Mesenteric fat pad (tissue), 1 donor: ENCODE results near the gene UGT1A3. TPM values are rescaled to one million over a fixed set of nuclear protein-coding genes. Genes with fewer than 3 reads are reported as not detected.

Experiments
- DNase-seq: peaks from one replicate; pipeline ENCODE4 v3.0.0-alpha.2; 2020; ENCODE audit warnings: low spot score
- total RNA-seq: library from RNA; stranded (reverse); fragmentation: NEBNext Ultra II Directional; extraction: Animal tissue kit (Norgen Biotek cat#: 25700); gene quantifications from one replicate; pipeline ENCODE4 v1.2.1, GENCODE V29; 2021
- donor health status: DM: yes; HTN: yes; CAD: no.

UGT1A3 gene
- total RNA-seq, 1 donor from 2014 or later = not detected

DNA sequence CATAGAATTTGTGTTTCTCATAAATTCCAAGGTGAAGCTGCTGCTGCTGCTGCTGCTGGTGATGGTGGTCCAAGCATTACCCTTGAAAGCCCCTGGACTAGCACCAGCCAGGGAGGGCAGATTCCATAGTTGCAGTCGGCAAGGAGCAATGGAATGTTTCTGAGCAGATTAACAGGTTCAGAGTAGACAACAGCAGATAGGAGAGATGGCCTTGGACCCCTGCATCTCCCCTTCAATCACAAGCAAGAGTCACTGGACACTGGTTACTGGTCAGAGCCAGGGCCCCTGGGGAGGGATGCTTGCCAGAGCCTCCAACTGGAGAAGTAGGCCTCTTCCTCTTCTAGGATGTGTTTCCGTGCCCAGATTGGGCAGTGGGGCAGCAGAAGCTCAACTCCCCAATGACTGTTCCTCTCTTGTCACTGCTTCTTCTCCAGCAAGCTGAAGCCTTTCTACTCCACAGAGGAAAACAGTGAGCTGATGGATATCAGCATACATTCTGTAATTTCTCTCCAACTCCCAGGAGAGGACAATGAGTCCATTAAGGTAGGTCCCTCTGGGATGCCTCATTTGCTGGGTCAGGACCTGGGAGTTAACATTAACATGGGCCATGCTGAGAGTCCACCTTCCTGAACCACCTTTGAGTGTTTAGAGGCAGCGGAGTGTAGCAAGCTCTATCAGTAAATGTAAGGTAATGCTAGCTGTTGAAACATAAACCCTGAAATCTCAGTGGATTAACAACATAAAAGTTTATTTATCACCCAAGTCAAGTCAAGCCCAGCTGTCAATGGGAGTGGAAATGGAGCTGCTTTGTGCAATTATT lies 84.6 kb downstream of the UGT1A3 start:
- DNase-seq = peak; percentile 28

DNA sequence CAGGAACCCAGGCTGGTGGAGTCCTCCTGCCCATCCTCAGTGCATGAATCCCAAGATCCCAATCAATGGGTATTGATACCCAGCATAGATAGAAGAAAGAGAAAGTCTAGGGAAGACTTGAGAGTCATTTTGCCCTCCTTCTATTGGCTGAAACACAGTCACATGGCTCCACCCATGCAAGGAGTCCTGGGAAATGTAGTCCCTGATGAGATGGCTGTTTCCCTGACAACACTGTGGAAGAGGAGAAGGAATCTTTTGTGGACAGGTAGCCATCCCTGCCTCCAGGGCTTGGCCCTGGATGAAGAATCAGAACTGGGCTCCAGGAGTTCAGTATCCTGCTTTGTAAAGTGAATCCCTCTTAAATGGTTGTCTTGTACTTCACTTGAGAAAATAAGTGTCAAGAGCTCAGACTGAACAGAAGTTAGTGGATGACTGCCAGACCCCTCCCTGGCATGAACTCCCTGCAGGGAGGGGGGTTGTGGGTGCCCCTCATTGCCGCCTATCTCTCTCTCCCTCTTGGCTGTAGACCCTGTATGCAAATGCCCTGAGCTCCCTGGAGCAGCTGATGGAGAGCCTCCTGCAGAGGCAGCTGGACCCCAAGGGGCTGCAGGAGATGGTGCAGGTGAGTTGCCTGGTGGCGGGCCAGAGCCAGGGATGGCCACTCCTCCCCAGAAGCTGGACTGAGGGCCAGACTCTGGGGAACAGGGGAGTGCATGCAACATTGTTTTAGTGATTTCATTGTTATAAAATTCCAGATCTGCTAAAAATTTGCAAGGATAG lies 85.4 kb downstream of the UGT1A3 start:
- DNase-seq = peak; percentile 76

DNA sequence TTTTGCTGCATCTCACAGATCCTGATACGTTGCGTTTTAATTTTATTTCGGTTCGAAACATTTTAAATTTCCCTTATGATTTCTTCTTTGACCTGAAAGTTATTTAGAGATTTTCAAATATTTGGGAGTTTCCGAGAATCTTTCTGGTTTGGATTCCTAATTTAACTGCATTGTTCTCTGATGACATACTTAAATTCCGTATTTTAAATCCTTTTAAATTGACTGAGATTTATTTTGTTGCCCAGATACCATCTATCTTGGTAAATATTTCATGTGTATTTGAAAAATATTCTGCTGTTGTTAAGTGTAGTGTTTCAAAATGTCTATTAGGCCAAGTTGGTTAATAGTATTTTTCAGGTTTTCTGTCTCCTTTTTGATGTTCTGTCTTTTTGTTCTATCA lies 87.0 kb downstream of the UGT1A3 start:
- DNase-seq = no peak

DNA sequence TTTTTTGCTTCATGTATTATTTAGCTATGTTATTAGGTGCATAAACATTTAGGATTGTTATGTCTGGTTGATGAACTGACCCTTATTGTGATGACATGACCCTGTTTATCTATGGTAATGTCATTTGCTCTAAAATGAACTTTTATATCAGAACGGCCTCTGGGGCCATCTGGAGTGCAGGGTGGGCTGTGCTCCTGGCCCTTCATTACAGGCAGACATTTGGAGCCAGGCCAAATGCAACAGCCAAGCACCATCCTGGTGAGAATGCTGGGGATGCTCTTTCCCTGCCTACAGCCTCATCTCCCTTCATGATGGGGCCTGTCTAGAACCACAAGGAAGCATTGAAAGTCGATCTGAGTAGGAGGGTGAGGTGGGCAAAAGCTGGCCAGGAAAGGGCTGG lies 87.5 kb downstream of the UGT1A3 start:
- DNase-seq = no peak

DNA sequence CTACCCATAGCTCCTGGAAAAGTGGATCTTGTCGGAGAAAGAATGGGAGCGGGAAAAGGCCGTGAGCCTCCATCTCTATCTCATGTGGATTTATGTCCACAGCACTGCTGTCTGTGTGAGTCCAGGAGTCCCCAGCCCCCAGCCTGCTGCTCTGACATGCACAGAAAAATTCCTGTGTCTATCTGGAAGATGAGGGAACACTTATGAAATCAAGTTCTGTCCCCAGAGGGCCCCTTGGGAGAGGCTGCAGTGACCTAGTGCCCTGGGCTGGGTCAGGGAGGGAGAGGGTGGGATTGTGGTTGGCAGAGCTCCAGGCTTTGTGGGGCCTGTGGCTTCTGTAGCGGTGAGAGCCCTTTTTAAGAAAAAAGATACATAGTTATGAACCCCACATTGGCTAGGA lies 87.9 kb downstream of the UGT1A3 start:
- no peak for DNase-seq

DNA sequence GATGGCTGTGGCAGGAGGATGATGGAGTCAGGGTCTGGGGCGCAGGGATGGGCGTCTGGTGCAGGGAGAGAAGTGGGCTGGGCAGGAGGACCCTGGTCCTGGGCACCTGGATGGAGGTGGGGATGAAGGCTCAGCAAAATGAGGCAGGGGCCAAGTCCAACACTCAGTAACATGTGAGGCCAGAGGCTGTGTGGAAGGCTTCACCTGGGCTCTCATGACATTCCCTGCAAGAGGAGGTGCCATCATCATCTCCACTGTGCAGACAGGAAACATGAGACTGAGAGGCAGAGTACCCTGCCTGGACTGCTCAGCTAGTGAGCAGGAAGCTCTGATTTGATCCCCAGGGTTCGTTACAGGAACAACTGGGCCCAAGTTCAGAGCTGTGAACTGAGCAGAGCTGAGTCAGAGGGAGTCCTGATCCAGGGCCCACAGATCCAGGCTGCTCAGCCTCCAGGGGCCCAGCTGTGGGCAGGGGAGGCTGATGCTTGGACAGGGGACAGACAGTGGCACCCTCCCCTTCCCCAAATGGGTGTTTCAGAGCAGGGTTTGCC lies 88.6 kb downstream of the UGT1A3 start:
- DNase-seq = peak; percentile 60

DNA sequence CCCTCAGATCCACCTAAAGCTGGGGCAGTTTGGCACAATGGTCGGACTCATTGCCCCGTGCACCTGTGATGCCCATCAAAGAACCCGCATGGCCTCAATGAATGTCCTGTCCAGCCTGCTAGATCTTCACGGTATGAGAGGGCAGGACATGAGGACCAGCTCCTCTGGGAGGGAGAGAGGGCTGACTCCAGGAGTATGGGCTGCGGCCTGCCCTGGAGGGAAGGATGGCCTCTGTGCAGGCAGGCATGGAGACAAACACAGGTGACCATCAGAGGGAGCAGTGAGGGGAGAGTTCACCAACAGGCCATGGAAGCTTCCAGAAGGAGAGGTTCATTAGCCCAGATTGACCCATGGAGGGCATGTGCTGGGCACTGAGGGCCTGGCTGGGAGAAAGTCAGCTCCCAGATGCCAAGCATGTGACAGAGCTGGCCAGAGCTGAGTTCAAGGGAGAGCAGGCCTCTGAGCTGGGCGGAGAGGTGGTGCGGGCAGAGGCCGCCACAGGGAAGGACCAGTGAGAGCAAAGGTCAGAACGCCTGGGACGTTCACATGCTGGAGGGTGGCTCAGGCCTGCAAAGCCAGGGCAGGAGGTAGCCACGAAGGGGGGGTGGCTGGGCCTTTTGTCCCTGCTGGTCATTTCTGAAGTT lies 89.3 kb downstream of the UGT1A3 start:
- DNase-seq = peak; percentile 84

DNA sequence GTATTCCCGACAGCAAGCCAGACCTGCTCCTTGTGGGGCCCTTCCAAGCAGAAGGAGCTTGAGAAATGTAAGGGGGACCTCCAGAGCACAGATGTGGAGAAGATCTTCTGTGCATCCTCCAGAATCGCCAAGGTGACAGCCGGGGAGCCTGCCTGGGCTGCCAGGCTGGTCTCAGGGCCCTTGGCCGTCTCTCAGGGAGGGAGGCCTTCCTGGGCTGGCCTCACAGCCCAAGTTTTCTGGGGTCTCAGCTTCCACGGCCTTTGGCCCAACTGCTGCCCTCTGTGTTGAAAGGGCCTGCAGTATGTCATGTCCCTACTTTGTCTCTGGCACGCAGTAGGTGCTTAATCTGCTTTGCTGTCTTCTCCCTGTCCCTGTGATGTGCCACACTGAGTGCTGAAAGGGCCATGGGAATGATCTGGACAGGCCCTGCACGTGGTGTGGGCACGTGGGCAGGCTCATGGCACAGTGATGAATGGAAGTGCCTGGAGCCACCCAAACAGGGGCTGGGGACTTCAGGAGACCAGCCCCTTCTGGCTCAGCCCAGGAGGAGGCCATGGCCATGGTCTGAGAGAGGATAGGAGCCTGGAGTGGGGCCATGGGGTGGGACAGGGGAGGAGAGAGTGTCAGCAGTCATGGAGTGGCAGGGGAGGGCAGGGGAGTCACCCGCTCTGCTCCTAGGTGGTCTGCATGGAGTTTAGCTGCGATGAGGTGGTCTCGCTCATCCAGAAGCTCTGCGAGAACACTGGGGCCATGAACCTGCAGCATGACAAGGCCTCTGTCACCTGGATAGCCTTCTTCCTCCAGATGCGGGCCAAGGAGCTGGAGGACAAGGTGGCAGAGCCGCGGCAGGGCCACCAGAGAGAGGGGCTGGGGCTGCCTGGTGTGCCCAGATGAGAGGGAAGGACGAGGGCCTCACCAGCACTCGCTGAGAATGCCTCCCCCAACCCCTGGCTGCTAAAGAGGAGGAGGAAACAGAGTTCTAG lies 90.1 kb downstream of the UGT1A3 start:
- peak; percentile 57 for DNase-seq

DNA sequence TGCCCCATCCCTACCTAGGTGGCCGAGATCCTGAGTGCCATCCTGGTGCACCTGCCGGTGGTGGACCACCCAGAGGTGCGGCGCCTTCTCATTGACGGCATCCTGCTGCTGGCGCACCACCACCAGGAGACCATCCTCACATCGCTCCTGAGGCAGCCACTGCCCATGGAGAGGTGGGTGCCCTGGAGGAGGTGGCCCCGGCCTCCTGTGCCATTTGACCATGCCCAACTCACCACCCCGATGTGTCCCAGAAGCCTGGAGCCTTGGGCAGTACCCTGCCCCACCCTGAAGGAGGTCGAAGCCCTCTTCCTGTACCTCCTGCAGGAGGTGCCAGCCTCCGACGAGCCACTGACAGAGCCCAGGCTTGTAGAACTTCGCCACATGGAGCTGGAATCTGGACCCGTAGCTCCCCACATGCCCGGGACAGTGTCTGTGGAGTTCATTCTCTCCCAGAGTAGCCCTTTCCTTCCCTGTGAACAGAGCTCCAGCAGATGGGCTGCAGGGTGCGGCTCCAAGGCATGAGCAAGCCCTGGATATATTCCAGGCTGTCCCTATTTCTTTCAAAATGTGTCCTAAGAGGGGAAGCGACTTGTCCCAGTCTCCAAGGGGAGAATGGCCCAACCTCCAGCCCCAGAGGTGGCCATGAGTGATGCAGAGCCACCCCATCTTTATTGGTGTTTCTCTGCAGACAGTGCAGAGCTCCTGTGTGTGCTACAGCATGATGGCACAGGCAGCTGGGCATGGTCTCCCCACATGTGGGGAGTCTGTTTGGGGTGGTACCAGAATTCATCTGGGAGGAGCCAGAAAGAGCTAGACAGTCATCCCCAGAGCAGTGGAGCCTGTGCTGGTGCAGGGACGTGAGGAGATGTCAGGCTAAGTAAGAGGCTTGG lies 91.3 kb downstream of the UGT1A3 start:
- peak; percentile 82 for DNase-seq

DNA sequence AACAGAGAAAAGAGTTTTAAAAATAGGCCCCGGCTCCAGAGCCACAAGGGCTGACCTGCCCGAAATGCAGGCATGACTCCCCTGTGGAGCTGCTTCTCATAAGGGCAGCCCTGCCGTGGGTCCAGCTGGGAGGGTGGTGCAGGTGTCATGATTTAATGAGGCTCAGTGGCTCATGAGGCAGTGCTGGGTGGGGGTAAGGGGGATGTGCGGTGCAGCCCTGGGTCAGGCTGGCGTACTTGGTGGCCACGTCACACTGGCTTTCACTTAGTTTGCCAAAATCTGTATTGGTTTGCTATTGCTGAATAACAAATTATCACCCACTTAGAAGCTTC lies 91.9 kb downstream of the UGT1A3 start:
- peak; percentile 47 for DNase-seq

DNA sequence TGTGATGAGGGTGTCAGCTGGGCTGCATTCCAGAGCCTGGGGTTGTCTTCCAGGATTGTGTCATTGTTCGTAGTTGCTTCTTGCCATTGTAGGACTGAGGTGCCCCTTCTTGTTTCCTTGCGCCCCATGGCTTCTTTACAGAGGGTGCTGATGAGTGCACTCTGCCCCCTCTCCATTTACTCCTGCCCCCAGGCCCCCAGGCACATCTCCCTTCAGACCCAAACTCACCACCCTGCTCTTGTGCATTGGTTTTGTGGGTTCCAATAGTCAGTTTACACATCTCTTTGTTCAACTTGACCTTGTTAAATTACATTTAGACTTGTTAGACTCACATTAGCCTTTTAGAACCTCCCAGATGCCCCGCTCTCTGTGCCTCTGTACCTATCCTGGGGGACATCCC lies 92.4 kb downstream of the UGT1A3 start:
- DNase-seq = no peak

DNA sequence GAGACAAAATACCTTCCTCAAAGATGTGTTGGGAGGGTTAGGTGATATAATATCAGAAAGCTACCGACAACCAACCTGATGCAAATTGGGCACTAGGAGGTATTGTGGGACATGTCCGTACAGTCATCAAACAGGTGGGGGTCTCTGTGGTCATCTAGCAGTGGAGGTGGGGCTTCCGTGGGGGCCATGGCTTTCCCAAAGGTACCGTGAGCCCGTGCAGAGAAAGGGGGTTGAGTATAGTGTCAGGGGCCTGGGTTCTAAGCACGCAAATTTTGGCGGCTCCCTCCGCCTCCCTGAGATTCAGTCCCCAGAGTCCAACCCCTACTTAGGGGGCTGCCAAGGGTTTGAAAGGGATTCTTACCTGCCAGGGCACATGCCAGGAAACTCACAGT lies 92.9 kb downstream of the UGT1A3 start:
- DNase-seq = peak; percentile 71

DNA sequence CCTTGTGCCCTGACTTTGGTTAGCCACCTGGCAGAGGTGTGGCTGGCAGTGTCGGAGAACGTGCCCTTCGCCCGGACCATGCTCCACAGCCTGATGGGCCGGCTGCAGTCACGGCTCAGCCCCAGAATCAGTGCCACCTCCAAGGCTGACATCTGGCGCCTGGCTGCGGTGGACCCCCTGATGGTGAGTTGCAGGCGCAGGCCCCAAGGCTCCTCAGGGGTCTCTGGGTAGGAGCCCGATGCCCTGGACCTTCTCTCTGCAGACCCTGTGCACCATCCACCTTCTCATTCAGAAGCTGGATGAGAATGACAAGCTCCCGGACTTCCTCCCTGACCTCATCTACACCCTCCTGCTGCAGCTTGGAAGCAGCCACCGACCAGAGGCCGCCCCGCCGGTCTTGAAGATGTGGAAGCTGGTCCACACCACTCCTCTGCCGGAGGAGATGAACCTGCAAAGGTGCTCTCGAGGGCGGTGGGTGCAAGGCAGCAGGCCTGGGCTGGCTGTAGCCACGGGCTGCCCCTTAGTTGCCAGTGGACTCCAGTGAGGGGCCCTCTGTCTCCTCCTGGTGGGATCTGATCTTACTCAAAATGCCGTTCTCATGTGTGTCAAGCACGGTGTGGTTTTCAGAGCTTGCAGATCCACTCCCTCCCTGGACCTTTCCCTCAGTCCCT lies 93.4 kb downstream of the UGT1A3 start:
- peak; percentile 85 for DNase-seq

Other genes starting within 250 kb of the UGT1A3 start
- 39.0 TPM for gene USP40, start 162.3 kb upstream of the UGT1A3 start, total RNA-seq
- gene UGT1A8, start 111.4 kb upstream of the UGT1A3 start, total RNA-seq = not detected
- gene UGT1A10, start 92.6 kb upstream of the UGT1A3 start, total RNA-seq = not detected
- gene UGT1A9, start 57.1 kb upstream of the UGT1A3 start, total RNA-seq = not detected
- 0.80 TPM for gene UGT1A7, start 47.1 kb upstream of the UGT1A3 start, total RNA-seq
- not detected for gene UGT1A6, start 36.2 kb upstream of the UGT1A3 start, total RNA-seq
- gene UGT1A5, start 16.1 kb upstream of the UGT1A3 start, total RNA-seq = not detected
- gene UGT1A4, start 10.3 kb upstream of the UGT1A3 start, total RNA-seq = not detected
- gene UGT1A1, start 31.2 kb downstream of the UGT1A3 start, total RNA-seq = 0.32 TPM
- not detected for gene MROH2A, start 49.3 kb downstream of the UGT1A3 start, total RNA-seq
- gene HJURP, start 125.5 kb downstream of the UGT1A3 start, total RNA-seq = 0.55 TPM
- gene TRPM8, start 188.3 kb downstream of the UGT1A3 start, total RNA-seq = not detected